ENCODE measurements around the gene PGK1. TPM values are rescaled to one million over a fixed set of nuclear protein-coding genes. Genes with fewer than 3 reads are reported as not detected.
A peak's percentile ranks its signal among the peaks of the same experiment; 100 is the strongest.

PGK1 gene
- total and polyA plus RNA-seq, 2 donors (not counting 1 experiment from before 2014, with no cell fraction given), result 141 to 636 TPM

DNA sequence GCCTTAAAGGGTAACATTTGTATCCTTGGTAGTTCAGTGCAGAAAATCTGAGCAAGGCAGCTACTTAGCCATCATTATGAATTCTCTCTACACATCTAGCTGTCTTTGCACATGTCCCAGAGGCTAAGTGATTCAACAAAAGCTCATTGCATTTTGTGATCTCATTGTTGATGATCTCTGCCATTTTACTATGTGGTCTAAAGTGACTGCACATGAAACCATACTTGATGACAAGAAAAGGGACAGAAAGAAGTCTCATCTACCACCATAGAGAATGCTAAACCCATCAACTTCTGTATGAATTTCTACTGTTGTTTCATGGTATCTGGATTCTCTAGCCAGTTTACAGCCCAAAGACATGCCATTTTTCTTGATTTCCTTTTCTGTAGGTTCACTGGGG, 5.9 kb upstream of the PGK1 start:
- Histone ChIP-seq H2AFZ (ENCODE audit: low read length) (no peak overlapping the region), H4K20me1 (ENCODE audit: control insufficient read depth, extremely low read depth, insufficient read depth, low read length) (no peaks in the 10 kb centered on the region), H3K79me2 (ENCODE audit: control insufficient read depth, insufficient read depth, low read length) (no peaks in the 10 kb centered on the region)

GRCh38 chrX:78102091-78102490, 2.0 kb upstream of the PGK1 start:
- no peaks in the 10 kb centered on the region for H3K9me3 ChIP-seq (ENCODE audit: control insufficient read depth, insufficient read depth, low read depth, low read length)
- no peak overlapping the region for H3K4me2 ChIP-seq (ENCODE audit: extremely low read depth, insufficient read depth, low read length)
- no peaks in the 10 kb centered on the region for H3K4me1 ChIP-seq (ENCODE audit: control insufficient read depth, extremely low read depth, insufficient read depth, low read length)
- H3K36me3 ChIP-seq (ENCODE audit: control insufficient read depth, insufficient read depth, low read length), result no peaks in the 10 kb centered on the region
- H2AFZ ChIP-seq (ENCODE audit: low read length), result peak overlapping the region; percentile 20
- DNase-seq (ENCODE audit: low read depth in 2 of 2), result peak in 1 of 2 donors; percentile 45
- peak overlapping the region; percentile 36 for H3K27ac ChIP-seq (ENCODE audit: insufficient read depth, low read length)
- no peak overlapping the region for H3K9ac ChIP-seq (ENCODE audit: insufficient read depth, low read length)
- H3K4me3 ChIP-seq (replicated peaks in 1 of 4; ENCODE audit: control extremely low read depth in 1 of 4, insufficient read depth in 1 of 4, low read depth in 3 of 4, low read length in 4 of 4), result peak overlapping the region in 1 of 4 experiments; percentile 34
- TF ChIP-seq CTCF (conservative IDR thresholded peaks at IDR 0.05 in 1 of 2, IDR thresholded peaks at IDR 0.05 in 1 of 2; ENCODE audit: low read depth in 1 of 2, low read length in 2 of 2), result no peak
- TF ChIP-seq EZH2 (IDR thresholded peaks at IDR 0.05; ENCODE audit: low read length, missing control alignments), result no peak
- peaks cover 30% of the 10 kb centered on the region for H3K79me2 ChIP-seq (ENCODE audit: control insufficient read depth, insufficient read depth, low read length)
- H3K27me3 ChIP-seq (ENCODE audit: control insufficient read depth, insufficient read depth, low read length), result no peaks in the 10 kb centered on the region
- H4K20me1 ChIP-seq (ENCODE audit: control insufficient read depth, extremely low read depth, insufficient read depth, low read length), result peaks cover 3% of the 10 kb centered on the region

More for the DNA sequence above, 5.9 kb upstream of the PGK1 start:
- H3K4me1 ChIP-seq (ENCODE audit: control insufficient read depth, extremely low read depth, insufficient read depth, low read length), result no peaks in the 10 kb centered on the region
- DNase-seq (ENCODE audit: low read depth in 2 of 2), result no peak
- TF ChIP-seq EZH2 (IDR thresholded peaks at IDR 0.05; ENCODE audit: low read length, missing control alignments) (no peak), CTCF (conservative IDR thresholded peaks at IDR 0.05 in 1 of 2, IDR thresholded peaks at IDR 0.05 in 1 of 2; ENCODE audit: low read depth in 1 of 2, low read length in 2 of 2) (no peak)
- H3K27ac ChIP-seq (ENCODE audit: insufficient read depth, low read length), result no peak overlapping the region
- H3K4me2 ChIP-seq (ENCODE audit: extremely low read depth, insufficient read depth, low read length), result no peak overlapping the region
- H3K9ac ChIP-seq (ENCODE audit: insufficient read depth, low read length), result no peak overlapping the region
- H3K9me3 ChIP-seq (ENCODE audit: control insufficient read depth, insufficient read depth, low read depth, low read length), result no peaks in the 10 kb centered on the region
- H3K36me3 ChIP-seq (ENCODE audit: control insufficient read depth, insufficient read depth, low read length), result no peaks in the 10 kb centered on the region
- H3K27me3 ChIP-seq (ENCODE audit: control insufficient read depth, insufficient read depth, low read length), result no peaks in the 10 kb centered on the region
- H3K4me3 ChIP-seq (replicated peaks in 1 of 4; ENCODE audit: control extremely low read depth in 1 of 4, insufficient read depth in 1 of 4, low read depth in 3 of 4, low read length in 4 of 4), result no peak overlapping the region

GRCh38 chrX:78103001-78103622, 936 bp upstream of the PGK1 start:
- no peaks in the 10 kb centered on the region for H3K9me3 ChIP-seq (ENCODE audit: control insufficient read depth, insufficient read depth, low read depth, low read length)
- H3K36me3 ChIP-seq (ENCODE audit: control insufficient read depth, insufficient read depth, low read length), result no peaks in the 10 kb centered on the region
- no peaks in the 10 kb centered on the region for H3K4me1 ChIP-seq (ENCODE audit: control insufficient read depth, extremely low read depth, insufficient read depth, low read length)
- H3K9ac ChIP-seq (ENCODE audit: insufficient read depth, low read length), result peak overlapping the region; percentile 20
- no peaks in the 10 kb centered on the region for H3K27me3 ChIP-seq (ENCODE audit: control insufficient read depth, insufficient read depth, low read length)
- peak overlapping the region in 2 of 4 experiments; percentile 55 to 87 for H3K4me3 ChIP-seq (replicated peaks in 1 of 4; ENCODE audit: control extremely low read depth in 1 of 4, insufficient read depth in 1 of 4, low read depth in 3 of 4, low read length in 4 of 4)
- no peak for TF ChIP-seq EZH2 (IDR thresholded peaks at IDR 0.05; ENCODE audit: low read length, missing control alignments)
- no peak for TF ChIP-seq CTCF (conservative IDR thresholded peaks at IDR 0.05 in 1 of 2, IDR thresholded peaks at IDR 0.05 in 1 of 2; ENCODE audit: low read depth in 1 of 2, low read length in 2 of 2)
- H3K27ac ChIP-seq (ENCODE audit: insufficient read depth, low read length), result peak overlapping the region; percentile 83
- H2AFZ ChIP-seq (ENCODE audit: low read length), result no peak overlapping the region
- H4K20me1 ChIP-seq (ENCODE audit: control insufficient read depth, extremely low read depth, insufficient read depth, low read length), result peaks cover 3% of the 10 kb centered on the region
- peaks cover 40% of the 10 kb centered on the region for H3K79me2 ChIP-seq (ENCODE audit: control insufficient read depth, insufficient read depth, low read length)
- no peak for DNase-seq (ENCODE audit: low read depth in 2 of 2)
- H3K4me2 ChIP-seq (ENCODE audit: extremely low read depth, insufficient read depth, low read length), result peak overlapping the region; percentile 64

All from fibroblast of lung (primary cell).